ENCODE results near the gene DIP2C.

DNA sequence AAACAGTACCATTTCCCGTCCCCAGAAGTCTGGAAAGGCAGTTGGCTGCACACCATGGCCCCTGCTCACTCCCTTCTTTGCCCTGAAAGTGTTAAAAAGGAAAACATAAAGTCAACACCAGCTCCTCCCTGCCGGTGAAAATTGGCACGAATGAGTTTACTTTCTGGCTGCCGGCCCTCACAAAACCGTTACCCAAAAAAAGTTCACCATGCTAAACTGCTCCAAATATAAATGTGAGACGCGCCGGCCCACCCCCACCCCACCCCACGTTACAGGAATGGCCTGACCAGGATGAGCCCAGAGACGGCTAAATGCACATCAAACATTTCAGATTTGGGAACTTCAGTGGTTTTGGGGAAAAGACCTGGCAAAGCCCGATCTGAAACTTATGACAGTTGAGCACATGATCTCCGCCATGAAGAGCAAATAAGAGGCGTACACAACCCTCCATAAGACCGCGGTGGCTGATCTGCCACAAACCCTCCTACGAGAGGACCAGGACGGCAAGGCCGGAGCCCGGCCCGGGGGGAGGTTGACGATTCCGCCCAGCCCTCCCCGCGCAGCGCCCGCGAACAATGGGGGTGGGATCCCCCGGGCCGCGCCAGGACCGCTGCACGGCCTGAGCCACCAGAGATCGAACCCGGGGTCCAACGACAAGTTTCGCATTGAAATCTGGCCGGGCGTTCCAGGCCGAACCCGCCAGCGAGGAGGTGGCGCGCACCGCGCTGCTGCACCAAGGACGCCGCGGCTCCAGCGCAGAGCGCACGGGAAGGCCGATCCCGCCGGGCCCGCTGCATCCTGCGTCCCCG lies 952 bp downstream of the DIP2C start:
- TF ChIP-seq TCF12 (IDR thresholded peaks at IDR 0.05) (no peak), RFX5 (IDR thresholded peaks at IDR 0.05; ENCODE audit: low read length) (no peak), CTCF (IDR thresholded peaks at IDR 0.05) (no peak), GATA2 (CRISPR knock-in tag; IDR thresholded peaks at IDR 0.05) (no peak), NFIC (IDR thresholded peaks at IDR 0.05; ENCODE audit: borderline replicate concordance) (no peak), RAD21 (IDR thresholded peaks at IDR 0.05; ENCODE audit: low read length) (no peak)
- TF ChIP-seq, protein P1, sequence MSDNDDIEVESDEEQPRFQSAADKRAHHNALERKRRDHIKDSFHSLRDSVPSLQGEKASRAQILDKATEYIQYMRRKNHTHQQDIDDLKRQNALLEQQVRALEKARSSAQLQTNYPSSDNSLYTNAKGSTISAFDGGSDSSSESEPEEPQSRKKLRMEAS (IDR thresholded peaks at IDR 0.05; ENCODE audit: low read depth) = no peak
